GM12875 (cell line): Measurements from ENCODE around the gene ADGRB2.

Source experiments
- H3K4me3 ChIP-seq: one replicate; pipeline ENCODE4 v1.5.1; 2011; ENCODE audit warnings: low read depth, low read length, control low read depth
- TF ChIP-seq, protein P1 (sequence below): IDR thresholded peaks from 2 replicates; pipeline ENCODE4 v1.5.1; 2011; ENCODE audit warnings: low read depth, mild to moderate bottlenecking, control low read depth, inconsistent platforms, low read length, moderate library complexity, borderline replicate concordance; ENCODE audit not compliant: insufficient read depth

ADGRB2 gene

DNA sequence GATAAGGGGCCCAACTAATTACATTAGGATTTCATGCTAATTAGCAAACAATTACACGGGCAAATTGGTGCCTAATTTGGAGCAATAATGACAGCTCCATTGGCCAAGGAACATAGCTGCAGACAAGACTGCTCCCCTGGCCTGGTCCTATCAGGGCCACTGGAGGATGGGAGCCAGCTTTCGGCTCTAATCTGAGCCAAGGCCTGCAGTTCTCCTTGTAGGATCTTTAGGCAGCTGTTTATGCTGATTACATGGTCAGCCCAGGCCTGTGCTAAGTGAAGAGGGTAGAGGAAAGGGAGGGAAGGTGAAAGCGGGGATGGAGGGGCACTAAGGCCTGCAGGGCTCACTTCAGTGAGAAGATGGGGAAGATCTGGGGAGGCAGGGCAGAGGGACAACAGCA, 12.4 kb upstream of the ADGRB2 start:
- TF ChIP-seq, protein P1, sequence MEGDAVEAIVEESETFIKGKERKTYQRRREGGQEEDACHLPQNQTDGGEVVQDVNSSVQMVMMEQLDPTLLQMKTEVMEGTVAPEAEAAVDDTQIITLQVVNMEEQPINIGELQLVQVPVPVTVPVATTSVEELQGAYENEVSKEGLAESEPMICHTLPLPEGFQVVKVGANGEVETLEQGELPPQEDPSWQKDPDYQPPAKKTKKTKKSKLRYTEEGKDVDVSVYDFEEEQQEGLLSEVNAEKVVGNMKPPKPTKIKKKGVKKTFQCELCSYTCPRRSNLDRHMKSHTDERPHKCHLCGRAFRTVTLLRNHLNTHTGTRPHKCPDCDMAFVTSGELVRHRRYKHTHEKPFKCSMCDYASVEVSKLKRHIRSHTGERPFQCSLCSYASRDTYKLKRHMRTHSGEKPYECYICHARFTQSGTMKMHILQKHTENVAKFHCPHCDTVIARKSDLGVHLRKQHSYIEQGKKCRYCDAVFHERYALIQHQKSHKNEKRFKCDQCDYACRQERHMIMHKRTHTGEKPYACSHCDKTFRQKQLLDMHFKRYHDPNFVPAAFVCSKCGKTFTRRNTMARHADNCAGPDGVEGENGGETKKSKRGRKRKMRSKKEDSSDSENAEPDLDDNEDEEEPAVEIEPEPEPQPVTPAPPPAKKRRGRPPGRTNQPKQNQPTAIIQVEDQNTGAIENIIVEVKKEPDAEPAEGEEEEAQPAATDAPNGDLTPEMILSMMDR: no peak
- no peak overlapping the region for H3K4me3 ChIP-seq

DNA sequence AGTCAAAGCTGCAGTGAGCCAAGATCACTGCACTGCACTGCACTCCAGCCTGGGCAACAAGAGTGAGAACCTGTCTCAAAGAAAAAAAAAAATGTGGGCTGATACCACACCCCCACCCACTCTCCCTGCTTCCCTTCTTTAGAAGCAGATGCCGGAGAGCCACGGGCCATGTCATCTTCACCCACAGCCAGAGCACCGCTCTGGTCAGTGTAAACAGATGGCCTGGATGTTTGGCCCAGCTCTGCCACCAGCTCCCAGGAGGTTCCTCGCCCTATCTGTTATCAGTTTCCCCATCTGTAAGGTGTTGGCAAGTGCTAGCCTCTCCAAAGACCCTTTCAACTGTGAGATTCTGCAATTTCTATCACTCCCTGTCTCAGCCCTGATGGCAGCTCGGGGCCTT, 11.9 kb upstream of the ADGRB2 start:
- H3K4me3 ChIP-seq: no peak overlapping the region
- TF ChIP-seq, protein P1: no peak

DNA sequence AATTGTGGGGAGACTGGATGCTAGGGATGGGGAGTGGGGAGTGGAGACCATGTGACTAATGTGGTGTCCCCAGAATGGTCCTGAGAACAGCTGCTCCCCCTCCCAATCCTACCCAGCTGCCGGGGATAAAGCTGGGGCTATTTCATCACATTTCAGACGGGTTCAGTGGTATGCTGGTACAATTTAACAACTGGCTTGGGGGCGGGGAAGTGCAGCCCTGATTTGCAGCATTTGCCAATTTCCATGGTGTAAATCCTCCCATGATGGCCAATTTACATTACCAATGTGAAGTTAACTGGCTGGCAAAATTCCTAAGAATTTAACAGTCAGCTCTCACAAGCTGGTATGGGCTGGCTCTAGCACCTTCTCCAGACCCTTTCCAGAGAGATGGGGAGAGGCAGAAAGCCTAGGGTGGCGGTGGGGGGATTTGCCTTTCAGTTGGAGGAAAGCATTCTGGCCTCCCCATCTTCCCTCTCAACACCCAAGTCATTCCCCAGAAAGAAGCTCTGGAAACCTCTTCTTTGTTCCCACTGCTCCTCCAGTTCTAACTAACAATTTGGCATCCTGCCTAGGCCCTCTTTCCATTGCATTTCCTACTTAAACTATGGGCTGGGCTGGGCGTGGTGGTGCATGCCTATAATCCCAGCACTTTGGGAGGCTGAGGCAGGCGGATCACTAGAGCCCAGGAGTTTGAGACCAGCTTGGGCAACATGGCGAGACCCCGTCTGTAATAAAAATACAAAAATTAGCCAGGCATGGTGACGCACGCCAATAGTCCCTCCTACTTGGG, 11.3 kb upstream of the ADGRB2 start:
- no peak overlapping the region for H3K4me3 ChIP-seq
- TF ChIP-seq, protein P1: no peak

DNA sequence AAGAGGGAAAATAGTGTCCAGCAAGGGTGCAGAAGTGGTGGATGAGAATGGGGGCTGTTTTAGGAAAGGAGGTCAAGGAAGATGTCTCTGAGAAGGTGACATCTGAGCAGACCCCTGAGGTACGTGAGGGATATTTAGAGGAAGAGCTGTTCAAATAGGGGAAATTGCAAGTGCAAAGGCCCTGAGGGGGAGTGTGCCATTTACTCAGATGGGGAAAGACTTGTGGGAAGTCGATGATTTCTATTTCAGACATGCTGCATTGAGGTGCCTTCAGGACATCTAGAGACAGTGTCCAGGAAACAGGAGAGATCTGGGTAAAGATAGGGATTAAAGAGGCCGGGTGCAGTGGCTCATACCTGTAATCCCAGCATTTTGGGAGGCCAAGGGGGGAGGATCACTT, 10.4 kb upstream of the ADGRB2 start:
- H3K4me3 ChIP-seq: no peak overlapping the region
- TF ChIP-seq, protein P1: no peak

DNA sequence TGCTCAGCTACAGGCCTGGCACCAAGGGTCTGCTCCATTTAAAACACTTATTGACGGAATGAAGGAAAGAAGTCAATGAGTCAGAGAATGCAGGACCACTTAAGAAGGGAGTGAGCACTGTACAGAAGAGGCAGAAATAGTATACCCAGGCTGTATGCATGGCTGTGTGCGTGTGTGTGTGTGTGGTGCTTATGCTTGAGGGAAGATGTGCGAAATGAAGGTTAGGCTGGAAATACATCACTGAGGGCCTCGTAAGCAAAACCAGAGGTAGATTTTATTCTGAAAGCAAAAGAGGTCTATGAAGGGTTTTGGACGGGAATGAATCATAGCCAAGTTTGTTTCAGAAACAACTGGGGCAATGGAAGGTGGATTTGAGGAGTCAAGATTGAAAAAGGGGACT, 9.7 kb upstream of the ADGRB2 start:
- TF ChIP-seq, protein P1: no peak
- no peak overlapping the region for H3K4me3 ChIP-seq

DNA sequence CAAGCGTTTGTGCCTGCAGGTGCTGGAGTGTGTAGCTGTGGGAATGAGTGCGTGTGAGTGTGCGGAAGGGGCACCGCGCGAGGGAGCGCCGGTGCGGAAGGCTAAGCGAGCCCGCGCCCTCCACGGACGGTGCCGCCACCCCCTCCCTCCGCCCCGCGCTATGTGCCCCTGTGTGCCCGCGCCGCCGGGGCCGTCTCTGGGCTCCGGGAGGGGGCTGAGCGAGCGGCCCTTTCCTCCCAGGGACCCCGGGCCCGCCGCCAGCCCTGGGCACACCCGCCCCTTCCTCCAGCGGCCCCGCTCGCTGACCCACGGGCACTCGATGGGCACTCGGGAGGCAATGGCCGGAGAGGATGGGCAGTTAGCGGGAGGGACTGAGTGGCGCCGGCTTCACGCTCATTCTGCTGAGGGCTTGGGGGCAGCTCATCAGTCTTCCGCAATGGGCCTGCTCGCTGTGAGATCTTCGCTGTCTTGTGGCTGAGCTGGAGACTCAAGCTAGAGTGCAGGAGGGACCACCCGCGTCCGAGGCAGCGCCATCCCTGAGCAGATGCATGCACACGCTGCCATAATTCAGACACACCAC, 8.6 kb upstream of the ADGRB2 start:
- no peak overlapping the region for H3K4me3 ChIP-seq
- TF ChIP-seq, protein P1: no peak
